ENCODE results near the gene OLIG1. TPM values are rescaled to one million over a fixed set of nuclear protein-coding genes. Genes with fewer than 3 reads are reported as not detected.

OLIG1 gene
- total and polyA plus RNA-seq, 2 of the 4 experiments (the other 2 are of a cell fraction), result not detected

DNA sequence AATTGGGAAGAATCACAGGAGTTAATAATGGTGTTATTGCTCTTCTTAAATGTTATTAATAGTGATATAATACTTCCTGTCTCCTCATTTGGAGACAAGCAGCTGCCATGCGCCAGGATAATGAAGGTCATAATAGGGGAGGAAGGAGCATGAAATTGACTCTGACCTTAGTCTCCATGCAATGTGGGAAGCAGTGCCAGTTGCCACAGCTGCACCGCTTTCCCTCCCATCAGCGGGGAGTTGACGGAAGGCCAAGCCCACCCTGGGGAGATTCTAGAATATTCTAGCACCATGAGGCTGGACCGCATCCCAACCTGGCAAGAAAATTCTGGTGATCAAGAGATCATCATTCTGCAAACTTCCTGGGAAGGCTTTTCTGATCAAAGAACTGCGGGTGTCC, 11.0 kb upstream of the OLIG1 start:
- Histone ChIP-seq H3K23ac (ENCODE audit: low read depth, low read length) (no peak overlapping the region), H3K4ac (ENCODE audit: low read depth, low read length) (no peak overlapping the region), H2BK120ac (ENCODE audit: low read depth, low read length) (no peak overlapping the region), H2AK5ac (ENCODE audit: low read depth, low read length) (no peak overlapping the region), H3K36me3 (ENCODE audit: control insufficient read depth, insufficient read depth, low read length) (no peaks in the 10 kb centered on the region), H3K4me1 (ENCODE audit: control insufficient read depth, insufficient read depth, low read length) (no peaks in the 10 kb centered on the region), H3K9ac (ENCODE audit: low read depth, low read length) (no peak overlapping the region), H3K14ac (replicated peaks; ENCODE audit: low read depth, low read length) (no peak overlapping the region), H3K56ac (ENCODE audit: extremely low read depth, insufficient read depth, low read length) (no peak overlapping the region), H2BK20ac (ENCODE audit: low read depth, low read length) (no peak overlapping the region), H3K4me3 (ENCODE audit: insufficient read depth, low read depth, low read length) (no peak overlapping the region), H4K8ac (ENCODE audit: low read depth in 2 of 2, low read length in 2 of 2) (no peak overlapping the region), H4K5ac (ENCODE audit: low read depth, low read length) (no peak overlapping the region), H3K79me1 (ENCODE audit: low read depth in 1 of 2, low read length in 2 of 2) (no peaks in the 10 kb centered on the region), H3K27me3 (ENCODE audit: control insufficient read depth, insufficient read depth, low read length) (peaks cover 56% of the 10 kb centered on the region), H2BK15ac (ENCODE audit: low read depth, low read length) (no peak overlapping the region), H3K9me1 (ENCODE audit: insufficient read depth, low read length) (no peaks in the 10 kb centered on the region), H3K9me3 (ENCODE audit: control insufficient read depth, insufficient read depth, low read length) (no peaks in the 10 kb centered on the region), H2AK9ac (replicated peaks; ENCODE audit: low read depth, low read length, poor library complexity) (no peak overlapping the region), H4K20me1 (ENCODE audit: insufficient read depth, low read length) (no peaks in the 10 kb centered on the region), H3K18ac (ENCODE audit: low read depth, low read length) (no peak overlapping the region), H3K4me2 (ENCODE audit: low read depth, low read length) (no peak overlapping the region), H4K91ac (ENCODE audit: insufficient read depth, low read depth, low read length) (no peak overlapping the region), H2BK5ac (ENCODE audit: low read depth, low read length, poor library complexity, severe bottlenecking) (no peak overlapping the region), H2AFZ (replicated peaks; ENCODE audit: low read length, poor library complexity) (no peak overlapping the region), H3K27ac (ENCODE audit: insufficient read depth, low read length) (no peak overlapping the region)
- ChIA-PET CTCF (no interaction called here), POLR2A (ENCODE audit: unreplicated experiment) (no interaction called here)
- TF ChIP-seq CHD1 (IDR thresholded peaks at IDR 0.05; ENCODE audit: low read depth, low read length) (no peak), RFX5 (IDR thresholded peaks at IDR 0.05; ENCODE audit: low read depth, low read length) (no peak), RAD21 (IDR thresholded peaks at IDR 0.05; ENCODE audit: low read length) (no peak), MAFK (IDR thresholded peaks at IDR 0.05; ENCODE audit: low read depth, low read length) (no peak), RCOR1 (IDR thresholded peaks at IDR 0.05; ENCODE audit: insufficient replicate concordance, low read length) (no peak), MXI1 (IDR thresholded peaks at IDR 0.05; ENCODE audit: borderline replicate concordance, low read depth, low read length) (no peak)
- TF ChIP-seq, protein P1, sequence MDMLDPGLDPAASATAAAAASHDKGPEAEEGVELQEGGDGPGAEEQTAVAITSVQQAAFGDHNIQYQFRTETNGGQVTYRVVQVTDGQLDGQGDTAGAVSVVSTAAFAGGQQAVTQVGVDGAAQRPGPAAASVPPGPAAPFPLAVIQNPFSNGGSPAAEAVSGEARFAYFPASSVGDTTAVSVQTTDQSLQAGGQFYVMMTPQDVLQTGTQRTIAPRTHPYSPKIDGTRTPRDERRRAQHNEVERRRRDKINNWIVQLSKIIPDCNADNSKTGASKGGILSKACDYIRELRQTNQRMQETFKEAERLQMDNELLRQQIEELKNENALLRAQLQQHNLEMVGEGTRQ (IDR thresholded peaks at IDR 0.05; ENCODE audit: low read depth, low read length), result no peak
- ATAC-seq (ENCODE audit: low read depth), result no peak
- WGBS, 2 experiments (ENCODE audit: extremely low coverage in 2 of 2, insufficient read length in 1 of 2), result 58% methylated on average over 2 of the region's 6 CpGs; no CpG with 5 or more reads in 1 of the 2 experiments
- intact Hi-C loops (cut with micrococcal nuclease), result no loop called here
- no peak for DNase-seq
- no TSS peak for BruUV-seq (replicated peaks)
- dilution Hi-C loops (cut with HindIII; ENCODE audit: low sequenced_read_pairs, unreplicated experiment), result no loop called here
- in situ Hi-C loops (cut with MboI; ENCODE audit: low sequenced_read_pairs), result no loop called here
